ENCODE results near the gene CHRNB1. TPM values are rescaled to one million over a fixed set of nuclear protein-coding genes. Genes with fewer than 3 reads are reported as not detected.

CHRNB1 gene
- total and polyA plus RNA-seq, 10 of the 15 experiments (the other 5 are each of a cell fraction or from before 2014, with no cell fraction given), result 5.8 to 14.8 (median 11.3) TPM

DNA sequence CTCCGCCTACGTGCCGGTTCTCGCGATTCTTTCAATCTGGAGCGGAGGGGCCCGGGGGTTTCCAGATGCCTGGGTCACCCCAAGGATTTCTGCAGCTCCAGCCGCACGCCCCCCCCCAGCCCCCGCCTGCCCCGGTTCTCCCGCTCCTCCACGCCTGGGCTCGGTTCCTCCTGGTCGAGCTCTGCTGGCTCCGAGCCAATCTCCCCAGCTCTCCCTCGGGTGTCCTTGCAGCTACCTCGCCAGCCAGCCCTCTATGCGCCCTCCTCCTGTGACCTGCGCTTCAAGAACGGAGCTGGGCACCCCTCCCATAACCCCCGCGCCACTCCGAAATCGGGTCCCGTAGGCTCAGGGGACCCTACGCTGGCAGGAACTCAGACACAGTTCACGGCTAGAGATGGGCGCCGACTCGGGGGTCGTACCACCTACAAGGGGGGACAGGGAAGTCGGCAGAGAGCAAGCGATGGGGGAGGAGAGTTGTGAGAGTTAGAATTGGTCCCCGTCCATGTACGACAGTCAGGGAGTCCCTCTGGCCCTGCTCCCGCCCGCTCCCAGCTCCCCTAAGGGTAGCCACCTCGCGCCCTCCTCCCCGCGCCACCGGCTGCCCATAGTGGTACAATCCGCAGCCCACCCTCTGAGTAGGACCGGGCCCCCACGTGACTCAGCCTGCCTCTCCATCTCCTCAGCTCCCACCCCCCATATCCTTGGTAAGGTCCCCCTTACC, 4.6 kb upstream of the CHRNB1 start (continued):
- TF ChIP-seq FOXK2 (IDR thresholded peaks at IDR 0.05) (peak; percentile 94), PAX5 (IDR thresholded peaks at IDR 0.05; ENCODE audit: borderline replicate concordance, low read depth, low read length) (no peak), ZNF24 (IDR thresholded peaks at IDR 0.05) (no peak), ZBTB33 (IDR thresholded peaks at IDR 0.05) (no peak), NFYA (IDR thresholded peaks at IDR 0.05; ENCODE audit: borderline replicate concordance, low read depth, low read length) (no peak), BHLHE40 (IDR thresholded peaks at IDR 0.05; ENCODE audit: borderline replicate concordance in 1 of 2, low read depth in 2 of 2, low read length in 1 of 2) (peak; percentile 43 to 87; a peak in 3 of 4 replicates), SP1 (IDR thresholded peaks at IDR 0.05; ENCODE audit: low read depth, low read length) (no peak), BRCA1 (IDR thresholded peaks at IDR 0.05; ENCODE audit: low read depth, low read length) (no peak; the same call in 1 of the 2 replicates), WRNIP1 (IDR thresholded peaks at IDR 0.05; ENCODE audit: borderline replicate concordance, low read depth, low read length) (no peak), SMAD5 (IDR thresholded peaks at IDR 0.05; ENCODE audit: low read depth) (no peak), LARP7 (IDR thresholded peaks at IDR 0.05) (no peak), STAT3 (IDR thresholded peaks at IDR 0.05; ENCODE audit: low read depth, low read length) (no peak), KAT2A (conservative IDR thresholded peaks at IDR 0.05; ENCODE audit: control insufficient read depth, low read depth, low read length) (no peak), ETV6 (conservative IDR thresholded peaks at IDR 0.05 in 1 of 2, IDR thresholded peaks at IDR 0.05 in 1 of 2; ENCODE audit: borderline replicate concordance in 1 of 2, low read depth in 1 of 2) (no peak), SREBF2 (IDR thresholded peaks at IDR 0.05; ENCODE audit: low read length) (no peak), ZBTB40 (IDR thresholded peaks at IDR 0.05; ENCODE audit: borderline replicate concordance) (no peak), ATF7 (IDR thresholded peaks at IDR 0.05; ENCODE audit: low read depth) (peak; percentile 95)
- TF ChIP-seq, protein P1, sequence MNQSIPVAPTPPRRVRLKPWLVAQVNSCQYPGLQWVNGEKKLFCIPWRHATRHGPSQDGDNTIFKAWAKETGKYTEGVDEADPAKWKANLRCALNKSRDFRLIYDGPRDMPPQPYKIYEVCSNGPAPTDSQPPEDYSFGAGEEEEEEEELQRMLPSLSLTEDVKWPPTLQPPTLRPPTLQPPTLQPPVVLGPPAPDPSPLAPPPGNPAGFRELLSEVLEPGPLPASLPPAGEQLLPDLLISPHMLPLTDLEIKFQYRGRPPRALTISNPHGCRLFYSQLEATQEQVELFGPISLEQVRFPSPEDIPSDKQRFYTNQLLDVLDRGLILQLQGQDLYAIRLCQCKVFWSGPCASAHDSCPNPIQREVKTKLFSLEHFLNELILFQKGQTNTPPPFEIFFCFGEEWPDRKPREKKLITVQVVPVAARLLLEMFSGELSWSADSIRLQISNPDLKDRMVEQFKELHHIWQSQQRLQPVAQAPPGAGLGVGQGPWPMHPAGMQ (IDR thresholded peaks at IDR 0.05; ENCODE audit: borderline replicate concordance), result no peak
- TF ChIP-seq, protein P2, sequence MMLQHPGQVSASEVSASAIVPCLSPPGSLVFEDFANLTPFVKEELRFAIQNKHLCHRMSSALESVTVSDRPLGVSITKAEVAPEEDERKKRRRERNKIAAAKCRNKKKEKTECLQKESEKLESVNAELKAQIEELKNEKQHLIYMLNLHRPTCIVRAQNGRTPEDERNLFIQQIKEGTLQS (IDR thresholded peaks at IDR 0.05; ENCODE audit: borderline replicate concordance, extremely low read depth, low read depth, low read length), result no peak
- TF ChIP-seq, protein P3, sequence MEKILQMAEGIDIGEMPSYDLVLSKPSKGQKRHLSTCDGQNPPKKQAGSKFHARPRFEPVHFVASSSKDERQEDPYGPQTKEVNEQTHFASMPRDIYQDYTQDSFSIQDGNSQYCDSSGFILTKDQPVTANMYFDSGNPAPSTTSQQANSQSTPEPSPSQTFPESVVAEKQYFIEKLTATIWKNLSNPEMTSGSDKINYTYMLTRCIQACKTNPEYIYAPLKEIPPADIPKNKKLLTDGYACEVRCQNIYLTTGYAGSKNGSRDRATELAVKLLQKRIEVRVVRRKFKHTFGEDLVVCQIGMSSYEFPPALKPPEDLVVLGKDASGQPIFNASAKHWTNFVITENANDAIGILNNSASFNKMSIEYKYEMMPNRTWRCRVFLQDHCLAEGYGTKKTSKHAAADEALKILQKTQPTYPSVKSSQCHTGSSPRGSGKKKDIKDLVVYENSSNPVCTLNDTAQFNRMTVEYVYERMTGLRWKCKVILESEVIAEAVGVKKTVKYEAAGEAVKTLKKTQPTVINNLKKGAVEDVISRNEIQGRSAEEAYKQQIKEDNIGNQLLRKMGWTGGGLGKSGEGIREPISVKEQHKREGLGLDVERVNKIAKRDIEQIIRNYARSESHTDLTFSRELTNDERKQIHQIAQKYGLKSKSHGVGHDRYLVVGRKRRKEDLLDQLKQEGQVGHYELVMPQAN (conservative IDR thresholded peaks at IDR 0.05), result no peak; the same call in 1 of the 2 replicates

Data from GM12878 (cell line).